ENCODE measurements around the gene VPS4A.
A peak's percentile ranks its signal among the peaks of the same experiment; 100 is the strongest.

DNA sequence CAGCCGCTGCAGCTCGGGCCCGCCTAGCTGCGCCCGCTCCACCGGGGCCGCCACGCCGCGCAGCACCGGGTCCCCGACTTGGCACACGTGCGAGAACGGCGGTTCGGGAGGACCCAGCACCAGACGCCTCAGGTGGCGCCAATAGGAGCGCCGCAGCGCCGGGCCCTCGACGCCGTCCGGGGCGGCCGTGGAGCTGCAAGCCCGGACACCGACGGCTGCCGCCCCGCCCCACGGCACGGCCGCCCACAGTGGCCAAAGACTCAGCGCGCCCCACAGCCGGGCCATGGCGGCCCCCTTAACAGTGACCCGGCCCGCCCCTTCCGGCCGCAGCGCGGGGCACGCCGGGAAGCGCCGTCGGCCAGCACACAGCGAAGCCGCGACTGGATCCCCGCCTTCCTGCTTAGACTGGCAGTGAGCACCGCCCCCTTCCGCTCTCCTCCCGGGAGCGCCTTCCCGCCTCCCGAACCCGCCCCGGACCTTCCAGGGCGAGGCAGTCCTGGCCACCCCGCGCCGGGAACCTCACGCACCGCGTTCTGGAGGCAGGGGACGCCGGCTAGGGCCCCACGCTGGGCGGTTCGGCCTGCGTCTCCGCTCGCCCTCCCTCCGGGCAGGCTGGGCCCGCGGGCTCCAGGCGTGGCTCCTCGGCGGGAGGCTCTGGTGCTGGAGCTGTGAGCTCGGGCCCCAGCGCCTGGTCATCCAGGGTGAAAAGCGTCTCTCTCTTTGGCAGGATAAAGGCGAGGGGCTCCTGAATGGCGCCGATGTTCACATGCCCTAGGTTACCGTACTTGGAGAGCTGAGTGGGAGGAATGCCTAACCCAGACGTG lies 19.3 kb downstream of the VPS4A start, which contains the start of gene PDF:
- TF ChIP-seq ZNF274 (IDR thresholded peaks at IDR 0.05; ENCODE audit: low read depth, low read length): no peak
- peak; percentile 71 for TF ChIP-seq YY1 (IDR thresholded peaks at IDR 0.05; ENCODE audit: insufficient read depth, insufficient read length)
- no peak for TF ChIP-seq SUZ12 (IDR thresholded peaks at IDR 0.05; ENCODE audit: extremely low read depth, insufficient read depth, insufficient read length)

Measured in NT2/D1 (cell line).